ENCODE results near the gene PYROXD2.

GRCh38 chr10:98357194-98357822 lies 57.7 kb downstream of the PYROXD2 start:
- TF ChIP-seq, protein P1, sequence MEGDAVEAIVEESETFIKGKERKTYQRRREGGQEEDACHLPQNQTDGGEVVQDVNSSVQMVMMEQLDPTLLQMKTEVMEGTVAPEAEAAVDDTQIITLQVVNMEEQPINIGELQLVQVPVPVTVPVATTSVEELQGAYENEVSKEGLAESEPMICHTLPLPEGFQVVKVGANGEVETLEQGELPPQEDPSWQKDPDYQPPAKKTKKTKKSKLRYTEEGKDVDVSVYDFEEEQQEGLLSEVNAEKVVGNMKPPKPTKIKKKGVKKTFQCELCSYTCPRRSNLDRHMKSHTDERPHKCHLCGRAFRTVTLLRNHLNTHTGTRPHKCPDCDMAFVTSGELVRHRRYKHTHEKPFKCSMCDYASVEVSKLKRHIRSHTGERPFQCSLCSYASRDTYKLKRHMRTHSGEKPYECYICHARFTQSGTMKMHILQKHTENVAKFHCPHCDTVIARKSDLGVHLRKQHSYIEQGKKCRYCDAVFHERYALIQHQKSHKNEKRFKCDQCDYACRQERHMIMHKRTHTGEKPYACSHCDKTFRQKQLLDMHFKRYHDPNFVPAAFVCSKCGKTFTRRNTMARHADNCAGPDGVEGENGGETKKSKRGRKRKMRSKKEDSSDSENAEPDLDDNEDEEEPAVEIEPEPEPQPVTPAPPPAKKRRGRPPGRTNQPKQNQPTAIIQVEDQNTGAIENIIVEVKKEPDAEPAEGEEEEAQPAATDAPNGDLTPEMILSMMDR (IDR thresholded peaks at IDR 0.05), result no peak
- TF ChIP-seq POLR2A (IDR thresholded peaks at IDR 0.05), result no peak

Measured in lower leg skin (tissue), 3 donors.